Heart left ventricle (tissue), 16 donors: ENCODE measurements around the gene LAMA3. TPM values are rescaled to one million over a fixed set of nuclear protein-coding genes. Genes with fewer than 3 reads are reported as not detected.
"Not testable (repeated sequence)": the region's sequence is repeated elsewhere in the genome, so short reads cannot be mapped to it uniquely, and the experiment has no call there.

Experiments used
- ATAC-seq, 4 donors: fragments of 200-7000 bp; cut with Tn5 transposase; one replicate each; pipeline ENCODE4 v1.9.1; 2020 to 2022; ENCODE audit warnings: moderate library complexity in 4 of 4, mild to moderate bottlenecking in 3 of 4, moderate number of reproducible peaks in 1 of 4
- DNase-seq, 5 donors: peaks; one replicate each; pipeline ENCODE4 v3.0.0-alpha.2; 2020
- H3K27ac ChIP-seq, 12 donors: fragments of 200-600 bp; sonication (generic) in 4 of 12; one replicate each; pipeline versions ENCODE4 v1.5.0 to v1.8.0; 2016 to 2022; ENCODE audit warnings: mild to moderate bottlenecking in 2 of 12
- H3K27me3 ChIP-seq, 9 donors: fragments of 200-600 bp; sonication (generic) in 2 of 9; one replicate each; pipeline versions ENCODE4 v1.5.1 to v1.8.0; 2016 to 2022; ENCODE audit warnings: mild to moderate bottlenecking in 3 of 9
- H3K36me3 ChIP-seq, 9 donors: fragments of 200-600 bp; sonication (generic) in 2 of 9; one replicate each; pipeline versions ENCODE4 v1.5.0 to v1.8.0; 2018 to 2022; ENCODE audit warnings: mild to moderate bottlenecking in 2 of 9
- H3K4me1 ChIP-seq, 12 donors: fragments of 200-600 bp; sonication (generic) in 4 of 12; one replicate each; pipeline versions ENCODE4 v1.5.0 to v1.8.0; 2016 to 2022; ENCODE audit warnings: mild to moderate bottlenecking in 3 of 12
- H3K4me3 ChIP-seq, 12 donors: fragments of 200-600 bp; sonication (generic) in 4 of 12; one replicate each; pipeline versions ENCODE4 v1.5.0 to v1.8.0; 2017 to 2022; ENCODE audit warnings: mild to moderate bottlenecking in 9 of 12, moderate library complexity in 4 of 12
- H3K9me3 ChIP-seq, 12 donors: fragments of 200-600 bp; sonication (generic) in 4 of 12; one replicate each; pipeline versions ENCODE4 v1.5.0 to v1.8.0; 2016 to 2022; ENCODE audit warnings: mild to moderate bottlenecking in 1 of 12
- CTCF ChIP-seq, 12 donors: fragments of 200-600 bp; sonication (generic) in 4 of 12; IDR thresholded peaks; one replicate each; pipeline versions ENCODE4 v1.5.0 to v1.8.0; 2018 to 2022; ENCODE audit warnings: antibody characterized with exemption in 12 of 12, mild to moderate bottlenecking in 5 of 12
- POLR2A ChIP-seq, 2 donors: fragments of 450-650 bp; IDR thresholded peaks; one replicate each; pipeline ENCODE4 v1.6.1; 2017; ENCODE audit warnings: antibody characterized with exemption in 2 of 2, mild to moderate bottlenecking in 2 of 2, moderate library complexity in 2 of 2
- WGBS, 4 donors: extraction: QIAGEN DNeasy Blood & Tissue Kit in 2 of 4; methylation state at CpG; one replicate each; pipeline versions ENCODE4 v1.1.5 to v1.1.7; 2013 to 2018; 5-methylcytosine and 5-hydroxymethylcytosine counted together
- intact Hi-C, 10 donors: fragments of 100-400 bp; cut with DNase I; formaldehyde crosslinking; loops; one replicate each; pipeline versions ENCODE4 v1.11.1 to v1.14.2; 2022
- polyA plus RNA-seq, 2 donors: library from polyadenylated mRNA; stranded (reverse); fragments of 200-250 nt; gene quantifications; one replicate each; pipeline ENCODE4 v1.2.3, GENCODE V29; 2013
- total RNA-seq, 9 donors: library from RNA; depleted of rRNA in 2 of 9; stranded (reverse); fragments of >200 nt in 2 of 9; fragmentation: NEBNext Ultra II Directional in 3 of 9; extraction: Animal tissue kit (Norgen Biotek cat#: 25700) in 3 of 9; gene quantifications; one replicate each; pipeline versions ENCODE4 v1.1.0 to v1.2.4, GENCODE V29; 2016 to 2023
- donor health status: ischemic (EF 13 %, LVEDD 7.1; RV severe dilation, severe dysfunction).
- donor health status: healthy with polysubstance abuse.
- donor health status: DM: no; HTN: yes; CAD: no.
- donor health status: DM: no; HTN: no; CAD: no.
- donor health status: ischemic (EF 25% LVEDD 6.9; RV normal size, moderate dysfunction).
- donor health status: ischemic (EF 25% LVEDD 5.7; RV mildly dilated, moderate dysfunction).
- donor health status: healthy.
- donor health status: DM: yes; HTN: yes; CAD: no.
- donor health status: ischemic (EF 35%, LVEDD 5.7; RV mildly dilated, moderate dysfunction).
- donor health status: nonischemic (EF 11% LVEDD 7.7; RV severe dilation, severe dysfunction).
- donor health status: DM: yes; HTN: yes; CAD: no.
- donor health status: PGD.
- donor health status: ischemic (EF 29% LVEDD 5.4; RV normal size, mild dysfunction).
- donor health status: nonischemic (EF 23%, LVEDD 6.1; RV moderate dilation, normal function).

The LAMA3 gene
- total and polyA plus RNA-seq, 11 donors = 1.2 to 6.6 (median 3.2) TPM

GRCh38 chr18:23738151-23738550 lies 48.9 kb downstream of the LAMA3 start:
- TF ChIP-seq POLR2A (IDR thresholded peaks at IDR 0.05) (no peak), CTCF (IDR thresholded peaks at IDR 0.05) (no peak)
- Histone ChIP-seq H3K9me3 (no peaks in the 10 kb centered on the region), H3K27me3 (peaks cover 0 to 5% (median 0%) of the 10 kb centered on the region in 9 donors), H3K36me3 (no peaks in the 10 kb centered on the region), H3K27ac (no peak overlapping the region), H3K4me1 (peaks cover 0 to 20% (median 0%) of the 10 kb centered on the region in 12 donors), H3K4me3 (no peak overlapping the region)
- ATAC-seq (no peak), DNase-seq (no peak)
- 72 to 79% (median 75%) methylated on average over 5 of the region's 5 CpGs for WGBS, 4 donors
- intact Hi-C loops = no loop called here

DNA sequence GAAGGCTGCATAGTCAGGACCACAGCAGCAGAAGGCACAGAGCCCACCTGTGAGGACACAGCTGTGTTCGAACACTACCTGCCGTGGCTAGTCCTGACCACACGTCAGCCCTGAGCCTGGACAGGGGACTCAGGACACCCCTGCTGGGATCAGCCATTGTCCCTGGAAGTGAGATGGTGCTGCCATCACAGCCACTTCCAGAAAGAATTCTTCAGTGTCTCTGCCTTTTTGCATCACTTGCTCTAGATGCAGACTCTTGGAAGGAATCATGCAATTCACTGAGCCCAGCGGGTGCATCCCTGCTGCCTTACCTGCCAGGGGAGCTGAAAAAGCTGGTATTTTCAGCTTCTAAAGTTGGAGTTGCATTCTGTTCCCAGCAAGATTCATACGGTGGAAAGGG lies 49.3 kb downstream of the LAMA3 start:
- TF ChIP-seq POLR2A (IDR thresholded peaks at IDR 0.05) = no peak
- Histone ChIP-seq H3K27ac (no peak overlapping the region), H3K27me3 (peaks cover 0 to 5% (median 0%) of the 10 kb centered on the region in 9 donors), H3K36me3 (no peaks in the 10 kb centered on the region), H3K9me3 (no peaks in the 10 kb centered on the region), H3K4me3 (no peak overlapping the region), H3K4me1 (peaks cover 0 to 20% (median 0%) of the 10 kb centered on the region in 12 donors)
- ATAC-seq (no peak), DNase-seq (no peak)
- intact Hi-C loops = no loop called here
- 86 to 91% (median 88%) methylated on average over 5 of the region's 5 CpGs for WGBS, 4 donors

DNA sequence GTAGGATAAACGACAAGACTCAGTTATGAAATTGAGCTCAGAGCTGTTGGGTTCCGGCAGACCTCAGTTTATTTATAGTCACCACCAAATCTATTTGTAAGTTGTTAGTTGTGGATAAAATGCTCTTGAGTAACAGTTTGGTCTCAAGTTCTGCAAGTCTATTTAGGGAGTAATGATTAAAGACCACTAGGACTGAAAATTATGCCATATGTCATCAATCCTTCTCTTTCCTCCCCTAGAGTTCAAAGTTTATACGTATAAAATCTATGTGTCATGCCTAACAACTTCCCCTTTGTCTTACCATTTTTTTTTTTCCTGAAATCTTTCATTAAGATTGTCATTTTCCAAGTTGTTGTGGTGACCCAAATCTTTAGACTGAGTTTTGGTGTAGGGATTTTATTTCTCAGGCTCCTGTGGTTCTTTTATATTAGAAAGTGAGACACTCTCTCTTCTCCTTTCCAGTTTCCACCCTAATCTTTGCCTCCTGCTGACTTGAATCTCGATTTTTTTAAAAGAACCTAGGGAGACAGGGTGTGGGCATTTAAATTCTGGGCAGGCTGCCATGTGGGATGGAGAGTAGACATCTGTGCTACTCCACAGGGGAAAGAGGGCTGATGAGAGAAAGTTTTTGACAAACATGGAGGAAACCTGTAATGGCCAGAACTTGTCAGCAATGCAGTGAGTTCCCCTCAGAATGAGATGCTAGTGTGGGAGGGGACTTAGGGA lies 51.0 kb downstream of the LAMA3 start:
- peaks cover 0 to 5% (median 0%) of the 10 kb centered on the region in 9 donors for H3K27me3 ChIP-seq
- no peak overlapping the region for H3K27ac ChIP-seq
- DNase-seq (no peak), ATAC-seq (peak in 1 of 4 donors; percentile 39)
- H3K9me3 ChIP-seq = no peaks in the 10 kb centered on the region
- peaks cover 0 to 17% (median 0%) of the 10 kb centered on the region in 12 donors for H3K4me1 ChIP-seq
- TF ChIP-seq CTCF (IDR thresholded peaks at IDR 0.05) (no peak), POLR2A (IDR thresholded peaks at IDR 0.05) (no peak)
- 29 to 41% (median 31%) methylated on average over 4 of the region's 4 CpGs for WGBS, 4 donors
- H3K36me3 ChIP-seq = no peaks in the 10 kb centered on the region
- intact Hi-C loops = no loop called here
- H3K4me3 ChIP-seq = no peak overlapping the region

DNA sequence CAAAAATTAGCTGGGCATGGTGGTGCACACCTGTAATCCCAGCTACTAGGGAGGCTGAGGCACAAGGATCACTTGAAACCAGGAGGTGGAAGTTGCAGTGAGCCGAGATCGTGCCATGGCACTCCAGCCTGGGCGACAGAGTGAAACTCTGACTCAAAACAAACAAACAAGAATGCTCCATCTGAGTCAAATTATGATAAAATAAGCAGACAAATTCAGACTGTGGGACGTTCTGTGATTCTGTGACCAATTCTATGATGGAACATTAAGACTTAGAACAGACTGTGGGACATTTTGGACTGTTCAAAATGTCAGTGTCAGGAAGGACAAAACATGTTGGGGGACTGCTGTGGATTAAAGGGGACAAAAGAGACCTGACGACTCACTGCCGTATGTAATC lies 52.7 kb downstream of the LAMA3 start:
- DNase-seq, ATAC-seq: not testable (repeated sequence)
- 88 to 95% (median 93%) methylated on average over 6 of the region's 6 CpGs for WGBS, 4 donors

DNA sequence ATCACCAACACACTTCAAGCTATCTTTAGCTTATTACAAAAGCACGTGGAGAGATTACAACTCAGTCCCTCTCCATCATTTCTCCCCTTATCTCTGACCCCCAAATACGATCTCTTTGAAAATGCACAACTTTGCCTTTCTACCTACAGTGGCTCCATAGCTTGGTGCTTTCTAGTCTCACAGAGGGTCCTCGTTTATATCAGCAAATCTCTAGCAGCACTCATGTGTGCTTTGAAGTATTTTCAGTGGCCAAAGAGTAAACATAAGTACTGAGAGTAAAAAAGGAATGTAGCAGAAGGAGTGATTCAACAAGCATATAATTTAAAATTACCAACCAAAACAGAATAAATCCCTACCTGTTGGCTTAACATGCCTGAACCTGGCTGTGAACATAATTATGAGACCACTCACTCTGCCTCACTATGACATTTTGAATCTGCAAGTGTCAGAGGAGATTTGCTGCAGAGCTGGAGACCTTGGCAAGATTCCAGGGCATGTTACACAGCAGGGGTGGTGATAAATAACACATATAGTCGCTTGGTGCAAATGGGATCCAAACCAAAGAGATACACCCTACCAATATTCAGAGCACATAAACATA lies 54.6 kb downstream of the LAMA3 start:
- Histone ChIP-seq H3K4me1 (peaks cover 0 to 13% (median 0%) of the 10 kb centered on the region in 12 donors), H3K4me3 (no peak overlapping the region), H3K27me3 (no peaks in the 10 kb centered on the region), H3K9me3 (no peaks in the 10 kb centered on the region), H3K36me3 (no peaks in the 10 kb centered on the region), H3K27ac (no peak overlapping the region)
- TF ChIP-seq CTCF (IDR thresholded peaks at IDR 0.05) = no peak
- TF ChIP-seq POLR2A (IDR thresholded peaks at IDR 0.05) = no peak
- DNase-seq (no peak), ATAC-seq (no peak)
- intact Hi-C loops = no loop called here
- 36 to 47% (median 44%) methylated on average over 4 of the region's 4 CpGs for WGBS, 4 donors

More for the DNA sequence above, 52.7 kb downstream of the LAMA3 start:
- intact Hi-C loops, H3K27ac ChIP-seq, H3K9me3 ChIP-seq, H3K36me3 ChIP-seq, H3K4me3 ChIP-seq, H3K27me3 ChIP-seq: not testable (repeated sequence)
- peaks cover 0 to 13% (median 0%) of the 10 kb centered on the region in 12 donors for H3K4me1 ChIP-seq
